ENCODE measurements around the gene BEST2. TPM values are rescaled to one million over a fixed set of nuclear protein-coding genes. Genes with fewer than 3 reads are reported as not detected.

The BEST2 gene
- total and polyA plus RNA-seq, 12 donors, result not detected

DNA sequence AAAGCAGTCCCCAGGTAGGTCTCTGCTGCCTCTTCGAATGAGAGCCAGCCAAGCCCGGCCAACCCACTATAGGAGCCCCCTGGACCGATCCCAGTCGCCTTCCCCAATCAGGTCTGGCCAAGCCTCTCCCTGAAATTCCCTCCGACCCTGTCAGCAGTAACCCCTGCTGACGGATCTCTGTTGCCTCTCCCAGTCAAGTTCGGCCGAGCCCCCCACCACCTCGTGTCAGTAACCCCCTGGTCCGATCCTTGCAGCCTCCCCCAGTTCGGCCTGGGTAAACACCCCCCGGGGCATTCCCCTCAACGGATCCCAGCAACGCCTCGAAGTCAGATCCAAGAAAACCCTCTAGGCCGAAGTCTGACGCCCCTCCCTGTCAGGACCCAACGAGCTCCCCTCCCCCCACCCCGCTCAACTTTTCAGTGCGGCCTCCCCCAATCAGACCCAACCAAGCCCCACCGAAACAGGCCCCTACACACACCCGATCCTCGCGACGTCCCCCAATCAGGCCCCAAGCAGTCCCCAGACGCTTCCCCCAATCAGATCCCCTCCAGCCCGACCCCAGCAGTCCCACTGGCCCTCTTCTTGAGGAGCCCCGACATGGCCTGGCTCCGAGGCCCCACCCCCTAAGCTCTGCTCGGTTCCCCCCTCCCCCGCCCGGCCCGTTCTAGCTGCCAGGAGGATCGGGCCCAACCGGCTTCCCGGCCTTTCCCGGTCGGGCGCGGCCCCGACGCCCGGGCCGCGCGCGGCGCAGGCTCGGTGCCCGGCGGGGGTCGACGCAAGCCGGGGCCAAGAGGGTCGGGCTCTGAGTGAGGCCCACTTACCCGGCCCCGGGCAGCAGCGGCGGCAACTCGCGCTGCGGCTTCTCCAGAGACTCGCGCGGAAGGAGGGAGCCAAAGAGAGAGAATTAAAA is 29.7 kb upstream of the BEST2 start:
- peaks cover 0 to 26% (median 8%) of the 10 kb centered on the region in 9 donors for H3K36me3 ChIP-seq
- peak overlapping the region; percentile 58 to 83 (median 70) for H3K4me3 ChIP-seq
- no peaks in the 10 kb centered on the region for H3K27me3 ChIP-seq
- intact Hi-C loops (cut with DNase I), result loop anchor here in 4 of 10 donors (1.0 to 5.0 kb wide), 4 partner anchors 12 to 70 kb away; partner anchors contain the start of genes DHPS (in 1 of the 4), GET3 (in 1 of the 4), JUNB (in 1 of the 4) and TRIR (in 1 of the 4)
- no peaks in the 10 kb centered on the region for H3K9me3 ChIP-seq
- peak overlapping the region; percentile 89 to 97 (median 94) for H3K27ac ChIP-seq
- DNase-seq (peak; percentile 62 to 68), ATAC-seq (peak; percentile 36 to 72 (median 54))
- peaks cover 7 to 50% (median 34%) of the 10 kb centered on the region in 9 donors for H3K4me1 ChIP-seq
- 1% methylated on average over 64 to 65 of the region's 65 CpGs for WGBS, 2 donors
- TF ChIP-seq CTCF (IDR thresholded peaks at IDR 0.05), result no peak

DNA sequence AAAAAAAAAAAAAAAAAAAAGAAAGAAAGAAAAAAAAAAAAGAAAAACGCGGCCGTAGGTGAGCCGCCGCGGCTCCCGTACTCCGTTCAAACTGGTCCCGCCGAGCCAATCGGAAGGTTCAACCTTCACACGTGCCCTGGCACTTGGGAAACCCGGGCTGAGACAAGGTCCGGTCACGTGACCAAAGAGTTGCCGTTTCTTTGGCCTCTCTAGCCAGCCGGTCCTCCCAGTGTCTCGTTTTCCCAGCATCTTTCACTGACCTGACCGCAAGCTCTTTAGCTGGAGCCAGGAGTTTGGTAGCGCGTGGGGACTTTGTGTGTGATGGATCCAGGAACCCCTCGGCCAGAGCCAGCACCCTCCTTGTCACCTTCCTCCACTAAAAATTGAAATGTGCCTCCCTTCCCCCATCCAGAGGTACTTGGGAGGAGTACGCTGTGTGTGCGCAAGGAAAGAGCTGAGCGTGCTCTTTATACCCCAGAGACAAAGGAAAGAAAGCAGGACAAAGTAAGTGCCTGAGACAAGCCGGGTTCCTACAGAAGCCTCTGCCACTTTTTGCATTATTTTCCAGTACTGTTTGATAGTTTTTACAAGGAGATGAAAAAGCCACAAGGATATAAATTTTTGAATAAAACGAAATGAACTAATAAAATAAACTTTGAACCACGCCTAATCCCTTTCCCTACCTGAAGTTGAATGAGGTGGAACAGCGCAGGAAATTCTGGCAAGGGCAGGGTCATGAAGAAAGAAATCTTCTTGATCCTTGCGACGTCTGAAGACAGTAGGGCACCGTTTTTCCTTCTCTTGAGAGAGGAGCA is 28.8 kb upstream of the BEST2 start:
- no peaks in the 10 kb centered on the region for H3K9me3 ChIP-seq
- intact Hi-C loops (cut with DNase I), result loop anchor here in 4 of 10 donors (1.0 to 5.0 kb wide), 4 partner anchors 12 to 70 kb away; partner anchors contain the start of genes DHPS (in 1 of the 4), GET3 (in 1 of the 4), JUNB (in 1 of the 4) and TRIR (in 1 of the 4)
- ATAC-seq, result peak; percentile 87 to 97 (median 94)
- 0 to 1% methylated on average over 32 of the region's 32 CpGs for WGBS, 2 donors
- peaks cover 7 to 50% (median 34%) of the 10 kb centered on the region in 9 donors for H3K4me1 ChIP-seq
- peaks cover 0 to 22% (median 8%) of the 10 kb centered on the region in 9 donors for H3K36me3 ChIP-seq
- H3K4me3 ChIP-seq, result peak overlapping the region; percentile 58 to 83 (median 70)
- no peak for TF ChIP-seq CTCF (IDR thresholded peaks at IDR 0.05)
- DNase-seq, result peak; percentile 93 to 99
- no peaks in the 10 kb centered on the region for H3K27me3 ChIP-seq
- peak overlapping the region; percentile 89 to 97 (median 94) for H3K27ac ChIP-seq

GRCh38 chr19:12723381-12723640 is 28.3 kb upstream of the BEST2 start:
- DNase-seq (no peak), ATAC-seq (no peak)
- H3K36me3 ChIP-seq, result peaks cover 0 to 22% (median 7%) of the 10 kb centered on the region in 9 donors
- no peak for TF ChIP-seq CTCF (IDR thresholded peaks at IDR 0.05)
- 3 to 4% methylated on average over 7 of the region's 7 CpGs for WGBS, 2 donors
- H3K27me3 ChIP-seq, result no peaks in the 10 kb centered on the region
- H3K4me1 ChIP-seq, result peaks cover 7 to 50% (median 34%) of the 10 kb centered on the region in 9 donors
- intact Hi-C loops (cut with DNase I), result loop anchor here in 3 of 10 donors (2.0 to 5.0 kb wide), 3 partner anchors 13 to 69 kb away; partner anchors contain the start of genes DHPS (in 1 of the 3), GET3 (in 1 of the 3) and JUNB (in 1 of the 3)
- no peaks in the 10 kb centered on the region for H3K9me3 ChIP-seq
- H3K4me3 ChIP-seq, result peak overlapping the region; percentile 40 to 83 (median 70)
- H3K27ac ChIP-seq, result peak overlapping the region in 9 of 10 donors; percentile 91 to 97 (median 95)
